CD4-positive, alpha-beta memory T cell (primary cell): ENCODE data around the gene RFFL. TPM values are rescaled to one million over a fixed set of nuclear protein-coding genes. Genes with fewer than 3 reads are reported as not detected.

ENCODE experiments used
- CTCF ChIA-PET: fragments of 350-600 bp; sonication (Branson Sonifier 250); formaldehyde crosslinking; loops from one replicate; lab custom pipeline; 2021; ENCODE audit warnings: inconsistent platforms; ENCODE audit not compliant: partially characterized antibody; lab: Charles Lee
- POLR2A ChIA-PET: fragments of 350-600 bp; sonication (Branson Sonifier 250); formaldehyde crosslinking; loops from one replicate; lab custom pipeline; 2021; ENCODE audit not compliant: partially characterized antibody; lab: Charles Lee
- DNase-seq, 5 donors: peaks; one replicate each; pipeline versions ENCODE4 v3.0.0 to v3.0.0-alpha.2; 2020 to 2022; ENCODE audit warnings: mixed read lengths in 1 of 5
- H3K27ac ChIP-seq: one replicate; pipeline ENCODE4 v1.7.0; 2013; ENCODE audit warnings: low read depth, low read length
- H3K27me3 ChIP-seq: 2 replicates; pipeline ENCODE4 v1.7.0; 2013; ENCODE audit warnings: mild to moderate bottlenecking, low read length, moderate library complexity; ENCODE audit not compliant: insufficient read depth
- H3K36me3 ChIP-seq: 2 replicates; pipeline ENCODE4 v1.7.0; 2013; ENCODE audit warnings: mild to moderate bottlenecking, low read length, moderate library complexity; ENCODE audit not compliant: insufficient read depth
- H3K4me1 ChIP-seq: 2 replicates; pipeline ENCODE4 v1.7.0; 2013; ENCODE audit warnings: mild to moderate bottlenecking, low read length, moderate library complexity; ENCODE audit not compliant: insufficient read depth
- H3K4me3 ChIP-seq, 2 donors: one replicate each; pipeline ENCODE4 v1.7.0; 2013; ENCODE audit warnings: low read length in 2 of 2, mild to moderate bottlenecking in 1 of 2
- H3K9me3 ChIP-seq, 2 donors: one replicate each; pipeline ENCODE4 v1.7.0; 2013; ENCODE audit warnings: low read length in 2 of 2, control low read depth in 1 of 2; ENCODE audit not compliant: control insufficient read depth in 1 of 2
- H3K27ac Mint-ChIP-seq, 7 donors: one replicate each; pipeline ENCODE4 v1.8.0; 2020 to 2021; ENCODE audit warnings: mixed read lengths in 7 of 7, mild to moderate bottlenecking in 6 of 7, inconsistent platforms in 3 of 7, moderate library complexity in 3 of 7
- H3K27me3 Mint-ChIP-seq, 2 donors: one replicate each; pipeline ENCODE4 v1.8.0; 2020 to 2021; ENCODE audit warnings: mixed read lengths in 2 of 2
- H3K36me3 Mint-ChIP-seq, 2 donors: one replicate each; pipeline ENCODE4 v1.8.0; 2020 to 2021; ENCODE audit warnings: mixed read lengths in 2 of 2, inconsistent platforms in 1 of 2, mild to moderate bottlenecking in 1 of 2
- H3K4me1 Mint-ChIP-seq, 4 donors: one replicate each; pipeline ENCODE4 v1.8.0; 2020 to 2021; ENCODE audit warnings: mixed read lengths in 4 of 4, mild to moderate bottlenecking in 1 of 4
- H3K4me3 Mint-ChIP-seq, 8 donors: one replicate each; pipeline ENCODE4 v1.8.0; 2020 to 2021; ENCODE audit warnings: mixed read lengths in 8 of 8, mild to moderate bottlenecking in 7 of 8, moderate library complexity in 6 of 8, inconsistent platforms in 3 of 8
- H3K9me3 Mint-ChIP-seq, 8 donors: one replicate each; pipeline ENCODE4 v1.8.0; 2020 to 2021; ENCODE audit warnings: mixed read lengths in 8 of 8, mild to moderate bottlenecking in 5 of 8, inconsistent platforms in 3 of 8, moderate library complexity in 1 of 8
- intact Hi-C: fragments of 100-400 bp; cut with micrococcal nuclease; formaldehyde crosslinking; loops from one replicate; pipeline ENCODE4 v1.15.1; 2023
- polyA plus RNA-seq, 2 donors: library from polyadenylated mRNA; unstranded; fragments of 300-500 nt; fragmentation: Illumina TruSeq; gene quantifications; one replicate each; pipeline ENCODE4 v1.2.3, GENCODE V29; 2021
- total RNA-seq, 2 experiments: library from RNA; stranded (reverse); gene quantifications; one replicate each; pipeline ENCODE4 v1.2.3, GENCODE V29; 2021

Gene RFFL
- total and polyA plus RNA-seq, 4 experiments from 2014 or later: 48.3 to 82.3 (median 61.6) TPM

DNA sequence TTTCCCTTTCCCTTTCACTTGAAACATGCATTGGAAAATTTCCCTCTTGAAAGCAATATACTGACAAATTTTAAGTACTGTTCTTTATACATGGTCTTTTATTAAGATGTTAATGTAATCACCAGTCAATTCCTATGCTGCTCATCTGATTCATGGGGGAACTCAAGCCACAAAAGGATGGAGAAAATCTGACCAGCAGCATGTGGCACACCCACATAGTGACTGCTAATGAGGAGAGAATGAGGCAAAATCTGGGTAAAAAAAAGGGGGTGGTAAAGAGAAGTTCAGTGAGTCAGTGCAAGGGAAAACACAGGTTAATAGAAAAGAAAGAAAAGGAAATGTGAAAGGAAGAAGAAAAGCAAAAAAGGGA, 11.3 kb downstream of the RFFL start:
- POLR2A ChIA-PET: interaction anchor here (0.9 to 12.1 kb wide), 7 partner anchors 10 to 53 kb away, joined by 3 to 179 read pairs (median 4); partner anchors contain the start of gene RFFL

DNA sequence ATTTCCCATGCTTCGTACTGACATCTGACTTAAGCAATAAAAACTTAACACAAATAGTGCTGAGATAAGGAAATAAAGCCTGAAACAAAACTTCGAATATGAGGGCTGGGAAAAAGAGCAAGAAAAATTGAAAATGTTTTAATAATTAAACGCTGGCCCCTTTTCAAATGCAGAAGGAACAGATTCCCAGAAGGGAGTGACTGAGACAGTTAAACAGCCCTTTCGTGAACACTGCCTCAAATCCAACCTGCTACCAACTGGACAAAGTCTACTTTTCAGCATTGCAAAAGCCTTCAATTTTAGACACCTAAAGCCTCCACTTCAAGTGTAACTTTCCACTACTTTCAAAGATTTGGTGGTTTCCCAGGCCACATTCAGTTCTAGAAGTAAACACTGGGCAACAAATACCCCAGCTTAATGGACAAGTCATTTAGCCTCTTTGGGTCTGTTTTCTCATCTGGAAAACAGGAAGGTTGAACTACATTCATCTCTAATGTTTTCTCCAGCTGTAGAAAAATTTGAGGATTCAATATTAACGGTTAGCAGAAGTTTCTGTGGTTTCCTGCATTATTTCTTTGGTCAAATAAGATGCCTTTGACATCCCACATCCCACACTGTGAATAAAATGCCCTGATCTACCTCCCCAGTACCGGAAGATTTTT, 11.8 kb downstream of the RFFL start:
- POLR2A ChIA-PET: interaction anchor here (0.8 to 12.1 kb wide), 15 partner anchors 11 to 162 kb away, joined by 3 to 179 read pairs (median 4); partner anchors contain the start of genes LIG3 and RFFL
- Histone ChIP-seq H3K27me3 (no peaks in the 10 kb centered on the region), H3K9me3 (no peaks in the 10 kb centered on the region), H3K36me3 (no peaks in the 10 kb centered on the region), H3K4me3 (peak overlapping the region in 1 of 2 donors; percentile 25), H3K4me1 (peaks cover 94% of the 10 kb centered on the region), H3K27ac (peak overlapping the region; percentile 60)
- intact Hi-C loops: loop anchor here (1.0 to 2.0 kb wide), 3 partner anchors 12 to 38 kb away; partner anchors contain the start of gene RFFL
- peak overlapping the region; percentile 80 to 99 (median 95) for H3K27ac Mint-ChIP-seq
- peaks cover 64 to 83% (median 69%) of the 10 kb centered on the region in 4 donors for H3K4me1 Mint-ChIP-seq
- peak overlapping the region; percentile 49 to 86 (median 79) for H3K4me3 Mint-ChIP-seq
- CTCF ChIA-PET: interaction anchor here (0.6 to 4.5 kb wide), 6 partner anchors 10 to 54 kb away, joined by 3 to 26 read pairs (median 5); partner anchors contain the start of gene RFFL
- no peaks in the 10 kb centered on the region for H3K27me3 Mint-ChIP-seq
- peaks cover 8 to 13% of the 10 kb centered on the region in 2 donors for H3K36me3 Mint-ChIP-seq
- H3K9me3 Mint-ChIP-seq: no peaks in the 10 kb centered on the region
- DNase-seq: peak in 2 of 5 donors; percentile 18 to 63

More for the DNA sequence above, 11.3 kb downstream of the RFFL start:
- Histone ChIP-seq H3K36me3 (no peaks in the 10 kb centered on the region), H3K27me3 (no peaks in the 10 kb centered on the region), H3K9me3 (no peaks in the 10 kb centered on the region), H3K27ac (peak overlapping the region; percentile 60), H3K4me1 (peaks cover 94% of the 10 kb centered on the region), H3K4me3 (peak overlapping the region in 1 of 2 donors; percentile 25)
- Mint-ChIP-seq H3K4me1 (peaks cover 62 to 83% (median 67%) of the 10 kb centered on the region in 4 donors), H3K27ac (peak overlapping the region; percentile 80 to 99 (median 95)), H3K36me3 (peaks cover 9 to 13% of the 10 kb centered on the region in 2 donors), H3K27me3 (no peaks in the 10 kb centered on the region), H3K4me3 (peak overlapping the region; percentile 4 to 86 (median 79)), H3K9me3 (no peaks in the 10 kb centered on the region)
- intact Hi-C loops: no loop called here
- DNase-seq: no peak
- CTCF ChIA-PET: interaction anchor here (3.3 to 4.5 kb wide), 2 partner anchors 12 to 53 kb away, joined by 18 to 46 read pairs; partner anchors contain the start of gene RFFL

DNA sequence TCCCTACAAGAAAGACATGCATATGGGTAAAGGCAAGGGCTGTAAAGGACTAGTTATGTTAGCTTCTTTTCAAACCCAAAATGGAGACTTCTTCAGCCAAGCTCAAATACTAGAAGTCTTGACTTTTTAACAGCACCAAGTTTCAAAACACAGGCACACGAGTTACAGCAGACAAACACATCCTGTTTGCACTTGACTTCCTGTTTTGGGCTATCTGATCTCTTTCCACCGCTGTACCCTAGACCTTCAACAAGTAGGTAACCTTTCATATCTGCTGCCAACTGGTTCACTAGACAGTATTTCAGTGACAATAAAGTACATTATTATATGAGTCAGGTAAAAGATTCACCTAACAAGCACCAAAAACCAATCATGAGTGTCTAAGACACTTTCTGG, 12.3 kb downstream of the RFFL start:
- H3K27ac Mint-ChIP-seq: peak overlapping the region; percentile 80 to 99 (median 95)
- Histone ChIP-seq H3K4me1 (peaks cover 94% of the 10 kb centered on the region), H3K9me3 (no peaks in the 10 kb centered on the region), H3K27me3 (no peaks in the 10 kb centered on the region), H3K27ac (peak overlapping the region; percentile 60), H3K36me3 (no peaks in the 10 kb centered on the region), H3K4me3 (peak overlapping the region in 1 of 2 donors; percentile 25)
- POLR2A ChIA-PET: interaction anchor here (0.7 to 12.1 kb wide), 18 partner anchors 10 to 163 kb away, joined by 3 to 179 read pairs (median 4); partner anchors contain the start of genes LIG3 and RFFL
- H3K4me1 Mint-ChIP-seq: peaks cover 67 to 83% (median 70%) of the 10 kb centered on the region in 4 donors
- intact Hi-C loops: loop anchor here (1.0 to 2.0 kb wide), 3 partner anchors 12 to 38 kb away; partner anchors contain the start of gene RFFL
- no peaks in the 10 kb centered on the region for H3K9me3 Mint-ChIP-seq
- DNase-seq: peak; percentile 73 to 87 (median 79)
- H3K4me3 Mint-ChIP-seq: peak overlapping the region; percentile 27 to 86 (median 79)
- H3K36me3 Mint-ChIP-seq: peaks cover 6 to 12% of the 10 kb centered on the region in 2 donors
- CTCF ChIA-PET: interaction anchor here (0.7 to 4.0 kb wide), 5 partner anchors 10 to 54 kb away, joined by 3 to 26 read pairs (median 4); partner anchors contain the start of gene RFFL
- H3K27me3 Mint-ChIP-seq: no peaks in the 10 kb centered on the region

DNA sequence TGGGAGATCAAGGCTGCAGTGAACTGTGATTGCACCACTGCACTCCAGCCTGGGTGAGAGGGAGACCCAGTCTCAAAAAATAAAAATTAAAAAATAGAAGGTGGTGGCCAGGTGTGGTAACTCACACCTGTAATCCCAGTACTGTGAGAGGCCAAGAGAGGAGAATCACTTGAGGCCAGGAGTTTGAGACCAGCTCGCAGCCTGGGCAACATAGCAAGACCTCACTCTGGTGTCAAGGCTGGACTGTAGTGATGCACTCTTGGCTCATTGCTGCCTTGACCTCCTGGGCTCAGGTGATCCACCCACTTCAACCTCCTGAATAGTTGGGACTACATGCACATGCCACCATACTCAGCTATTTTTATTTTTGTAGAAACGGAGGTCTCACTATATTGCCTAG, 13.3 kb downstream of the RFFL start:
- peaks cover 68 to 86% (median 73%) of the 10 kb centered on the region in 4 donors for H3K4me1 Mint-ChIP-seq
- Histone ChIP-seq H3K9me3 (no peaks in the 10 kb centered on the region), H3K36me3 (no peaks in the 10 kb centered on the region), H3K4me1 (peaks cover 97% of the 10 kb centered on the region), H3K4me3 (no peak overlapping the region), H3K27ac (no peak overlapping the region), H3K27me3 (no peaks in the 10 kb centered on the region)
- intact Hi-C loops: loop anchor here (2.0 kb wide), 1 partner anchor 27 kb away; no protein-coding TSS in a partner anchor
- peaks cover 2 to 8% of the 10 kb centered on the region in 2 donors for H3K36me3 Mint-ChIP-seq
- peak overlapping the region; percentile 29 to 95 (median 87) for H3K27ac Mint-ChIP-seq
- ChIA-PET CTCF (interaction anchor here (1.2 to 4.0 kb wide), 4 partner anchors 9 to 51 kb away, joined by 3 to 26 read pairs (median 6); partner anchors contain the start of gene RFFL), POLR2A (interaction anchor here (0.6 to 12.1 kb wide), 12 partner anchors 9 to 207 kb away, joined by 3 to 179 read pairs (median 5); partner anchors contain the start of genes RAD51D and RFFL)
- H3K4me3 Mint-ChIP-seq: peak overlapping the region in 4 of 8 donors; percentile 17 to 79 (median 40)
- DNase-seq: no peak
- H3K27me3 Mint-ChIP-seq: no peaks in the 10 kb centered on the region
- no peaks in the 10 kb centered on the region for H3K9me3 Mint-ChIP-seq

DNA sequence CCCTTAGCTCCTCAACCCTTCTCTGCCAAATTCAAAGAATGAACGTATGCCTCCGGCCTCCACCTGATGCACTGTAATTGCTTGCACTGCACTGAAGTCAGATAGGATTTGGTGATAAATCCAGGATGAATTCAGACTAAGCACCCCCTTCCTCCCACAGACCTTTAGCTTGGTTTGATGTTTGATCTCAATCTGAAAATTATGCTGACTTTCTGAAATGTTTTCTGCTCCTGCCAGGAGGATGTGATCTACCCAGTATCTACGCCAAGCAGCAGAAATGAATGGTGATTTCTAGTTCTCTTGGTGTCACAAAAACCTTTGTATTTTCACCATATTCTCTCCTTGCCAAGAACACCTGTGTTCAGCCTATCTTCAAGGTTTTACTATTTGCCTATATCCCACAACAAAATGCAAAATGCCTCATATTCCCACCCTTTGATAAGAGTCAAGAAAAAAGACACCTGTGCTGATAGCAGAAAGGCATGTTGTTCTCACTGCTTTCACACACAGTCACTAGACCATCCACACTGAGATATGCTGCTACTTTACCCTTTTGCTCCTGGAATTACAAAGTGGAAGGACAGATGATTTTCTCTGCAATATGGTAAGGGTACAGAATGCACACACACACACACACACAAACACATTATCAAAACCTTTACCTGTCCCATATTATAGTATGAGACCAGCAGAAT, 14.7 kb downstream of the RFFL start:
- Histone ChIP-seq H3K36me3 (no peaks in the 10 kb centered on the region), H3K4me3 (peak overlapping the region in 1 of 2 donors; percentile 10), H3K27ac (peak overlapping the region; percentile 39), H3K9me3 (no peaks in the 10 kb centered on the region), H3K27me3 (no peaks in the 10 kb centered on the region), H3K4me1 (peaks cover 97% of the 10 kb centered on the region)
- H3K27me3 Mint-ChIP-seq: no peaks in the 10 kb centered on the region
- peaks cover 66 to 88% (median 75%) of the 10 kb centered on the region in 4 donors for H3K4me1 Mint-ChIP-seq
- H3K4me3 Mint-ChIP-seq: peak overlapping the region; percentile 33 to 82 (median 64)
- H3K9me3 Mint-ChIP-seq: no peaks in the 10 kb centered on the region
- H3K27ac Mint-ChIP-seq: peak overlapping the region; percentile 80 to 95 (median 90)
- ChIA-PET POLR2A (interaction anchor here (0.6 to 12.1 kb wide), 9 partner anchors 14 to 68 kb away, joined by 3 to 179 read pairs (median 5); partner anchors contain the start of genes LIG3 and RFFL), CTCF (interaction anchor here (1.0 to 4.0 kb wide), 5 partner anchors 11 to 50 kb away, joined by 3 to 26 read pairs (median 5); partner anchors contain the start of gene RFFL)
- H3K36me3 Mint-ChIP-seq: peaks cover 0 to under 1% of the 10 kb centered on the region in 2 donors
- intact Hi-C loops: no loop called here
- peak in 2 of 5 donors; percentile 8 to 12 for DNase-seq

DNA sequence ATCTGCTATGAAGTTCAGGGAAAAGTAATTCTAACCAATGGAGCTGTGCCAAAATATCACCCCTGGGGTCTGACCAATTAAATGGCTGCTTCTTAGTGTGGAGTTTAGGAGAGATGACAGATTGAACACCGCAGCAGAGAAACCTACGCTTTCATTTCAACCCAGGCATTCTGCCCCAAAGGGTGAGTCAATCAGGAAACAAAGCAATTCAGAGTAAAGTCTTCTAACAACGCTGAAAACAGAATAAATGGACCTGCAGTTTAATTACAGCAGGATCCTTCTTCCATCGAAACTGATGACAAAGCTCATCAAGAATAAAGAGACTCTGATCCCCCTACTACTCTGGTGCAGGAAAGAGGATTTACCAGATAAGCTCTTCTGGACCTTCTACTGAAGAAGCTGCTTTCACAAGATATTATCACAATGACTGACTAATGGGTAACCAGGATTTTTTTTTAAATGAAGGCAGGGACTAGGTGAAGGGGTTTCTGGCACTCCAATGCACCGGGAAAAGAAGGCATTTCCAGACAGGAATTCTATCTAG, 16.7 kb downstream of the RFFL start:
- Histone ChIP-seq H3K36me3 (no peaks in the 10 kb centered on the region), H3K4me3 (peak overlapping the region; percentile 26 to 35), H3K9me3 (no peaks in the 10 kb centered on the region), H3K27me3 (no peaks in the 10 kb centered on the region), H3K27ac (peak overlapping the region; percentile 68), H3K4me1 (peaks cover 94% of the 10 kb centered on the region)
- peaks cover 55 to 82% (median 68%) of the 10 kb centered on the region in 4 donors for H3K4me1 Mint-ChIP-seq
- peak overlapping the region; percentile 83 to 96 (median 92) for H3K27ac Mint-ChIP-seq
- no peaks in the 10 kb centered on the region for H3K9me3 Mint-ChIP-seq
- ChIA-PET CTCF (interaction anchor here (0.5 to 5.2 kb wide), 9 partner anchors 9 to 757 kb away, joined by 3 to 45 read pairs (median 5); partner anchors contain the start of gene RFFL), POLR2A (interaction anchor here (0.9 to 12.1 kb wide), 12 partner anchors 8 to 490 kb away, joined by 3 to 179 read pairs (median 4); partner anchors contain the start of gene RFFL)
- DNase-seq: peak; percentile 71 to 89 (median 73)
- H3K27me3 Mint-ChIP-seq: no peaks in the 10 kb centered on the region
- intact Hi-C loops: loop anchor here (1.0 to 2.0 kb wide), 3 partner anchors 16 to 42 kb away; partner anchors contain the start of gene RFFL
- H3K36me3 Mint-ChIP-seq: peaks cover 0 to 3% of the 10 kb centered on the region in 2 donors
- H3K4me3 Mint-ChIP-seq: peak overlapping the region; percentile 74 to 87 (median 86)
